ENCODE data around the gene ZNF446.

The ZNF446 gene

GRCh38 chr19:58471736-58472135, 4.4 kb upstream of the ZNF446 start:
- Histone ChIP-seq H3K36me3 (ENCODE audit: insufficient read depth, low read length) (peaks cover 12% of the 10 kb centered on the region; the same call in 1 of the 2 replicates), H4K20me1 (ENCODE audit: insufficient read depth, low read length, poor library complexity, severe bottlenecking) (peaks cover 8% of the 10 kb centered on the region), H2AFZ (ENCODE audit: low read length) (no peak overlapping the region), H3K9me3 (ENCODE audit: insufficient read depth, low read depth, low read length) (no peaks in the 10 kb centered on the region), H3K4me2 (ENCODE audit: low read depth, low read length, poor library complexity, severe bottlenecking) (no peak overlapping the region), H3K9ac (ENCODE audit: low read depth, low read length, poor library complexity, severe bottlenecking) (no peak overlapping the region), H3K79me2 (ENCODE audit: insufficient read depth, low read length) (peaks cover 20% of the 10 kb centered on the region), H3K4me3 (ENCODE audit: low read length, poor library complexity, severe bottlenecking) (no peak overlapping the region), H3F3A (ENCODE audit: low read depth) (no peaks in the 10 kb centered on the region), H3K9me2 (replicated peaks; ENCODE audit: low read depth, low read length) (no peaks in the 10 kb centered on the region), H3K27me3 (ENCODE audit: insufficient read depth, low read length, poor library complexity, severe bottlenecking) (no peaks in the 10 kb centered on the region), H3K4me1 (ENCODE audit: insufficient read depth, low read length, poor library complexity, severe bottlenecking) (peaks cover 21% of the 10 kb centered on the region)
- TF ChIP-seq CTCF (conservative IDR thresholded peaks at IDR 0.05; ENCODE audit: low read length) (no peak), EZH2phosphoT487 (IDR thresholded peaks at IDR 0.05; ENCODE audit: borderline replicate concordance) (no peak)

DNA sequence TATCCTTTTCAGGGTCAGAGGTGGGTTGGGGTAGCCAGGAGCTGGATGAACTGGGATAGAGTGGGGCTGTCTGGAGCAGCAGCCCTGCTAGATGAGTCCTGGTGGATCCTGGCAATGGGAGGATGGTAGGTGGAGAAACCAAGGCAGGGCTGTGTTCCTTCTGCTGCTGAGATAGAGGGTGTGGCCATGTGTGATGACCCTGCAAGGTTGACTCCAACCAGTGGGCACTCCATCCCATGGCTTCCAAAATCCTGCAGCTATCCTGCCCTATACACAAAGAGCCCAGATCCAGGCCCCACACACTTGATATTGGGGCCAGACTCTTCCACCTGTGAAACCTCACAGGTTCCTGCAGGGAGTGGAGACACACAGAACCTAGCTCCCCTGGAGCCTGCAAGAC, 2.4 kb upstream of the ZNF446 start:
- Histone ChIP-seq H3K4me3 (ENCODE audit: low read length, poor library complexity, severe bottlenecking) (no peak overlapping the region), H3K4me2 (ENCODE audit: low read depth, low read length, poor library complexity, severe bottlenecking) (no peak overlapping the region), H3K36me3 (ENCODE audit: insufficient read depth, low read length) (peaks cover 12% of the 10 kb centered on the region; the same call in 1 of the 2 replicates), H3K9ac (ENCODE audit: low read depth, low read length, poor library complexity, severe bottlenecking) (no peak overlapping the region), H3K9me3 (ENCODE audit: insufficient read depth, low read depth, low read length) (no peaks in the 10 kb centered on the region), H4K20me1 (ENCODE audit: insufficient read depth, low read length, poor library complexity, severe bottlenecking) (peaks cover 2% of the 10 kb centered on the region), H2AFZ (ENCODE audit: low read length) (no peak overlapping the region), H3F3A (ENCODE audit: low read depth) (no peaks in the 10 kb centered on the region), H3K79me2 (ENCODE audit: insufficient read depth, low read length) (peaks cover 6% of the 10 kb centered on the region; the same call in 1 of the 2 replicates), H3K9me2 (replicated peaks; ENCODE audit: low read depth, low read length) (no peaks in the 10 kb centered on the region), H3K27me3 (ENCODE audit: insufficient read depth, low read length, poor library complexity, severe bottlenecking) (no peaks in the 10 kb centered on the region), H3K4me1 (ENCODE audit: insufficient read depth, low read length, poor library complexity, severe bottlenecking) (peaks cover 25% of the 10 kb centered on the region)
- TF ChIP-seq EZH2phosphoT487 (IDR thresholded peaks at IDR 0.05; ENCODE audit: borderline replicate concordance): no peak
- no peak for TF ChIP-seq CTCF (conservative IDR thresholded peaks at IDR 0.05; ENCODE audit: low read length)

DNA sequence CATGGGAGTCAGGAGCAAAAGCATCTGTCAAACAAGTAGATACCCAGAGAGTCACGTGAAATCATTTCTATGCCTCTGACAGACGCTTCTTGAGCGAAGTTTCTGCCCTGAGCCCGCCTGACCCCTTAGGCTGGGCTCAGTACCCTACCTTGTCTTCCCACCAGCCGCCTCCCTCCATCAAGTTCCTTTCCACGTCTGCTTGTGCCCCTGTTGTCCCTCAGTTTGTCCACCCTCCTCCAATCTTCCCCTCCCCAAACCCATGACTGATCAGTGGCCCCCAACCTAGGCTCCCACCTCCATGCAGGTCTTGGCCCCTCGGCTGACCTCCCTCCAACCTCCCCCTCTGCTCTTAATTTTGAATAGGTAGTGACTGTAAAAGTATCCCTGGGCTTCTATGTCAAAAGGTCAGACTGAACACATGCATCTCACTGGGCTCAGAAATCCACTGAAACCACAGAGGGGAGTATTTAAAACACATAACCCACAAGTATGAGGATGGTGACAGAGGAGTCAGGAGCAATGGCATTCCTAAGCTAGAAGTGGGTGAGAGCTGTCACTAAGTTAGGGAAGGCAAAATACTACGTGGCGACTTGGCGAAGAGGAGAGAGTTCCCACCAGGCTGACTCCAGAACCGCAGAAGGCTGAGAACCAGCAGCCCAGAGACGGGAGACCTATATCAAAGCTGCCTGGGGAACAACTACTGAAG, 1.7 kb upstream of the ZNF446 start:
- TF ChIP-seq CTCF (conservative IDR thresholded peaks at IDR 0.05; ENCODE audit: low read length): no peak
- peaks cover 12% of the 10 kb centered on the region; the same call in 1 of the 2 replicates for H3K36me3 ChIP-seq (ENCODE audit: insufficient read depth, low read length)
- H4K20me1 ChIP-seq (ENCODE audit: insufficient read depth, low read length, poor library complexity, severe bottlenecking): no peaks in the 10 kb centered on the region
- no peak overlapping the region for H2AFZ ChIP-seq (ENCODE audit: low read length)
- H3K79me2 ChIP-seq (ENCODE audit: insufficient read depth, low read length): no peaks in the 10 kb centered on the region
- H3K9me2 ChIP-seq (replicated peaks; ENCODE audit: low read depth, low read length): no peaks in the 10 kb centered on the region
- H3K4me2 ChIP-seq (ENCODE audit: low read depth, low read length, poor library complexity, severe bottlenecking): peak overlapping the region; percentile 83
- H3K9me3 ChIP-seq (ENCODE audit: insufficient read depth, low read depth, low read length): no peaks in the 10 kb centered on the region
- H3K4me3 ChIP-seq (ENCODE audit: low read length, poor library complexity, severe bottlenecking): peak overlapping the region; percentile 93
- H3F3A ChIP-seq (ENCODE audit: low read depth): no peaks in the 10 kb centered on the region
- peaks cover 24% of the 10 kb centered on the region for H3K4me1 ChIP-seq (ENCODE audit: insufficient read depth, low read length, poor library complexity, severe bottlenecking)
- no peak overlapping the region for H3K9ac ChIP-seq (ENCODE audit: low read depth, low read length, poor library complexity, severe bottlenecking)
- no peaks in the 10 kb centered on the region for H3K27me3 ChIP-seq (ENCODE audit: insufficient read depth, low read length, poor library complexity, severe bottlenecking)
